ENCODE results near the gene KRT33A. TPM values are rescaled to one million over a fixed set of nuclear protein-coding genes. Genes with fewer than 3 reads are reported as not detected.

The KRT33A gene
- total RNA-seq, 1 donor from 2014 or later: not detected

- TF ChIP-seq, protein P1, sequence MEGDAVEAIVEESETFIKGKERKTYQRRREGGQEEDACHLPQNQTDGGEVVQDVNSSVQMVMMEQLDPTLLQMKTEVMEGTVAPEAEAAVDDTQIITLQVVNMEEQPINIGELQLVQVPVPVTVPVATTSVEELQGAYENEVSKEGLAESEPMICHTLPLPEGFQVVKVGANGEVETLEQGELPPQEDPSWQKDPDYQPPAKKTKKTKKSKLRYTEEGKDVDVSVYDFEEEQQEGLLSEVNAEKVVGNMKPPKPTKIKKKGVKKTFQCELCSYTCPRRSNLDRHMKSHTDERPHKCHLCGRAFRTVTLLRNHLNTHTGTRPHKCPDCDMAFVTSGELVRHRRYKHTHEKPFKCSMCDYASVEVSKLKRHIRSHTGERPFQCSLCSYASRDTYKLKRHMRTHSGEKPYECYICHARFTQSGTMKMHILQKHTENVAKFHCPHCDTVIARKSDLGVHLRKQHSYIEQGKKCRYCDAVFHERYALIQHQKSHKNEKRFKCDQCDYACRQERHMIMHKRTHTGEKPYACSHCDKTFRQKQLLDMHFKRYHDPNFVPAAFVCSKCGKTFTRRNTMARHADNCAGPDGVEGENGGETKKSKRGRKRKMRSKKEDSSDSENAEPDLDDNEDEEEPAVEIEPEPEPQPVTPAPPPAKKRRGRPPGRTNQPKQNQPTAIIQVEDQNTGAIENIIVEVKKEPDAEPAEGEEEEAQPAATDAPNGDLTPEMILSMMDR (conservative IDR thresholded peaks at IDR 0.05; ENCODE audit: low read depth, low read length): no peak
- H3K4me3 ChIP-seq (ENCODE audit: low read depth, low read length): no peak overlapping the region
- no peak for DNase-seq (ENCODE audit: low read depth)
Observed at GRCh38 chr17:41334385-41335305, 16.0 kb downstream of the KRT33A start.

DNA sequence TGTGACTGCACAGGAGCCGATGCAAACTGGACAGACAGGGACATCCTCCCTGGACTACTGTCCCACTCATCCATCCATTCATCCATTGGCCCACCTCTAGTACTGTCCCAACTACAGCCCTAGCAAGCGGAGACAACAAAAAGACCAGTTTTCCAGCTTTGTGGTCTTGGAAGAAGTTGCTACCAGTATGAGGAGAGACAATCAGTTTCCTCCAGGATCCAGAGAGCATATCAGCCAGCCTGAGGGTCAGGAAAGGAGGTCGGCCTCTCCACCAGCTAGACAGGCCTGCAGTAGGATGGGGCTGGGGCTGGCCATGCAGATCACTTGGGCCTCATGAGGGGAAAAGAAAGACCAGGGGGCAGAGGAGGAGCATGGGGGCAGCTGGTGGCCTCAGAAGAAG, 16.8 kb downstream of the KRT33A start:
- TF ChIP-seq, protein P1 (conservative IDR thresholded peaks at IDR 0.05; ENCODE audit: low read depth, low read length): no peak
- no peak for DNase-seq (ENCODE audit: low read depth)
- H3K4me3 ChIP-seq (ENCODE audit: low read depth, low read length): no peak overlapping the region

DNA sequence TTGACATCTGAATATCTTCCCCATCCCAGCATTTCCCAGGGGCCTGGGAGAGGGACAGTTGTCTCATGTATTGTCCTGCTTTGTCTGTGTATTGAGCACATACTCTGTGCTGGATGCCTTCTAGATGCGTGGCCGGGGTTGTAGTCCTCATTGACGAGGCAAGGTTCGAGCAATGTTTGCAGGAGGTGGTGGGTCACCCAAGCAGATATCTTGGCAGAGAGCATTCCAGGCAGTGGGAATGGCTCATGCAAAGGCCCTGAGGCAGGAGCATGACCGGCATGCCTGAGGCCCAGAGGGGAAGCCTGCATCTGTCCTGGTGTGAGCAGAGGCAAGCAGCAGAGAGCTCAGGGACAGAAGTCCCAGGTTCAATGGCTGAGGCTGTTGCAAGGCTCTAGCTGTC, 17.5 kb downstream of the KRT33A start:
- TF ChIP-seq, protein P1 (conservative IDR thresholded peaks at IDR 0.05; ENCODE audit: low read depth, low read length): no peak
- no peak for DNase-seq (ENCODE audit: low read depth)
- no peak overlapping the region for H3K4me3 ChIP-seq (ENCODE audit: low read depth, low read length)

DNA sequence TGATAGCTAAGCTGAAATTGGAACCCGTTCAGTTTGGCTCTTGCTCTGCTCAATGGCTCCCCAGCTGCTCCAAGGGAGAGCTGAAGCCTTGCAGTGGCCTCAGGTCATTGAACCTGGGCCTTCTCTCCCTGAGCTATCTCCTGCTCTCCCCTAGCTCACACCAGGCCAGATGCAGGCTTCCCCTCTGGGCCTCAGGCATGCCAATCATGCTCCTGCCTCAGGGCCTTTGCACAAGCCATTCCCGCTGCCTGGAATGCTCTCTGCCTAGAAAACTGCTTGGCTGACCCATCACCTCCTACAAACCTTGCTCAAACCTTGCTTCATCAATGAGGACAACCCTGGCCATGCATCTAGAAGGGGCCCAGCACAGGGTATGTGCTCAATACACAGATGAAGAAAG, 18.4 kb downstream of the KRT33A start:
- H3K4me3 ChIP-seq (ENCODE audit: low read depth, low read length): no peak overlapping the region
- TF ChIP-seq, protein P1 (conservative IDR thresholded peaks at IDR 0.05; ENCODE audit: low read depth, low read length): no peak
- DNase-seq (ENCODE audit: low read depth): no peak

GRCh38 chr17:41331606-41332005, 19.0 kb downstream of the KRT33A start:
- DNase-seq (ENCODE audit: low read depth): no peak
- TF ChIP-seq, protein P1 (conservative IDR thresholded peaks at IDR 0.05; ENCODE audit: low read depth, low read length): no peak
- no peak overlapping the region for H3K4me3 ChIP-seq (ENCODE audit: low read depth, low read length)

DNA sequence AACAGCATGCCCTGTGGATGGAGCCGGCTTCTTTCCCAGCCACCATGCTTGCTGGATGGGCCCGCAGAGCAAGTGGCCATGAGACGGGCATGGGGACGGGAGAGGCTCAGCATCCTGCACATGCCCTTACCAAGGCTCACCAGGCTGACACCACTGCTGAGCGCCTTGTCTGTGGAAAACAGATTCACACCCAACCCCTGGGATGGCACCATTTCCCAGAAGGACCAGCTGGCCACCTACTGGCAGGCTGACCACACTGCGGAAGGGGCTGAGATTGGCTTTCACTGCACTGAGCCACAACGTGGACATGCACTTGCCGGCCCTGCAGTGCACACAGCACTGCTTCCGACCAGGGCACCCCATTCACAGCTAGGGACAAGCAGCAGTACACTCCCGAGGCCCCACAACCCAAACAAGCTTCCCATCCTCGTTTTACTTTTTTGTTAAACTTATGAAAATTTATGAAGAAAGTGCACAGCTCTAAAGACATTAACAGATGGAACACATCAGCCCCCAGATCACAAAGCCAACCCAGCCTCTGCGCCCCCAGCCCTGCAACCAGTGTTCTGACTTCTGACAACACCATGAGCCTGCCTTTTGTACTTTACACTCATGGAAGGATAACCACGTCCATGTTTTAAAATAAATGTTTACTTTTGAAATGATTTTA, 21.2 kb downstream of the KRT33A start:
- TF ChIP-seq, protein P1 (conservative IDR thresholded peaks at IDR 0.05; ENCODE audit: low read depth, low read length): peak; percentile 85
- H3K4me3 ChIP-seq (ENCODE audit: low read depth, low read length): no peak overlapping the region
- DNase-seq (ENCODE audit: low read depth): peak; percentile 13
